H1 (cell line): Measurements from ENCODE around the gene NFE2L2. TPM values are rescaled to one million over a fixed set of nuclear protein-coding genes. Genes with fewer than 3 reads are reported as not detected.

Experiments
- CTCF ChIA-PET: fragments of 300-600 bp; sonication (Branson Sonifier 250); formaldehyde crosslinking; loops from one replicate; lab custom pipeline; 2021; ENCODE audit not compliant: partially characterized antibody; lab: Charles Lee
- POLR2A ChIA-PET: fragments of 300-600 bp; sonication (Branson Sonifier 250); formaldehyde crosslinking; loops from one replicate; lab custom pipeline; 2021; ENCODE audit warnings: inconsistent platforms; ENCODE audit not compliant: partially characterized antibody; lab: Charles Lee
- DNase-seq, 2 experiments: peaks; one replicate each; pipeline versions ENCODE4 v3.0.0 to v3.0.0-alpha.2; 2010 to 2022; ENCODE audit warnings: low spot score in 2 of 2, low read depth in 1 of 2, mixed read lengths in 1 of 2
- FAIRE-seq: peaks from 2 replicates; lab custom pipeline; 2011; peaks lifted over from hg19 to GRCh38; lab: Jason Lieb, UNC
- H2AFZ ChIP-seq: 2 replicates; pipeline ENCODE4 v1.8.1; 2012; ENCODE audit warnings: low read length, inconsistent platforms
- H2AK5ac ChIP-seq: 2 replicates; pipeline ENCODE4 v1.6.1; 2013; ENCODE audit warnings: low read depth, low read length
- H2BK120ac ChIP-seq: replicated peaks from 2 replicates; pipeline ENCODE3; 2013; ENCODE audit warnings: low read depth, low read length, inconsistent platforms
- H2BK12ac ChIP-seq: 2 replicates; pipeline ENCODE4 v1.6.1; 2013; ENCODE audit warnings: low read depth, low read length
- H2BK15ac ChIP-seq: 2 replicates; pipeline ENCODE4 v1.6.1; 2013; ENCODE audit warnings: low read length
- H2BK20ac ChIP-seq: 2 replicates; pipeline ENCODE4 v1.6.1; 2013; ENCODE audit warnings: low read length
- H2BK5ac ChIP-seq: 2 replicates; pipeline ENCODE4 v1.6.1; 2013; ENCODE audit warnings: low read depth, low read length
- H3K14ac ChIP-seq: 2 replicates; pipeline ENCODE4 v1.6.1; 2013; ENCODE audit warnings: inconsistent platforms; ENCODE audit not compliant: insufficient read length
- H3K18ac ChIP-seq: 2 replicates; pipeline ENCODE4 v1.6.1; 2013; ENCODE audit warnings: low read length; ENCODE audit errors: extremely low read depth
- H3K23ac ChIP-seq: 2 replicates; pipeline ENCODE4 v1.6.1; 2013; ENCODE audit warnings: inconsistent platforms; ENCODE audit not compliant: insufficient read length
- H3K23me2 ChIP-seq: 2 replicates; pipeline ENCODE4 v1.6.1; 2013; ENCODE audit warnings: low read depth, low read length
- H3K27ac ChIP-seq: 2 replicates; pipeline ENCODE4 v1.6.1; 2011; ENCODE audit warnings: low read depth, low read length, inconsistent platforms
- H3K27me3 ChIP-seq, 4 experiments: replicated peaks in 1 of 4; 1 replicate in 1 of 4; 2 replicates in 3 of 4; pipeline versions ENCODE4 v1.6.1 to v1.8.1; 2011 to 2013; ENCODE audit warnings: low read length in 3 of 4, mild to moderate bottlenecking in 3 of 4, inconsistent platforms in 2 of 4, mixed read lengths in 2 of 4, moderate library complexity in 1 of 4; ENCODE audit not compliant: control insufficient read depth in 3 of 4, insufficient read depth in 3 of 4; ENCODE audit errors: extremely low read depth in 1 of 4
- H3K36me3 ChIP-seq, 4 experiments: 2 replicates each; pipeline versions ENCODE4 v1.6.1 to v1.8.1; 2011 to 2013; ENCODE audit warnings: mild to moderate bottlenecking in 4 of 4, low read length in 3 of 4, moderate library complexity in 2 of 4, control low read depth in 1 of 4, inconsistent platforms in 1 of 4; ENCODE audit not compliant: insufficient read depth in 4 of 4, control insufficient read depth in 2 of 4
- H3K4ac ChIP-seq: replicated peaks from 2 replicates; pipeline ENCODE3; 2013; ENCODE audit warnings: low read length, low read depth, mixed read lengths, inconsistent platforms; ENCODE audit not compliant: insufficient read length
- H3K4me1 ChIP-seq, 4 experiments: replicated peaks in 1 of 4; 1 replicate in 1 of 4; 2 replicates in 3 of 4; pipeline versions ENCODE4 v1.6.1 to v1.8.1; 2011 to 2013; ENCODE audit warnings: low read length in 3 of 4, inconsistent platforms in 2 of 4, mixed read lengths in 1 of 4; ENCODE audit not compliant: insufficient read depth in 4 of 4, control insufficient read depth in 3 of 4
- H3K4me2 ChIP-seq, 2 experiments: 2 replicates each; pipeline versions ENCODE4 v1.6.1 to v1.8.1; 2011 to 2013; ENCODE audit warnings: low read depth in 2 of 2, low read length in 2 of 2, control low read depth in 1 of 2, inconsistent platforms in 1 of 2, mild to moderate bottlenecking in 1 of 2; ENCODE audit not compliant: insufficient read depth in 1 of 2
- H3K4me3 ChIP-seq, 4 experiments: fragments of 200-600, 300-600 bp in 1 of 4; sonication (generic), shearing (Covaris generic), sonication (Bioruptor Twin) in 1 of 4; 2 replicates each; pipeline versions ENCODE4 v1.5.1 to v1.8.1; 2011 to 2016; ENCODE audit warnings: low read length in 4 of 4, low read depth in 3 of 4, control low read depth in 2 of 4, inconsistent platforms in 2 of 4, mild to moderate bottlenecking in 2 of 4, mixed read lengths in 1 of 4, moderate library complexity in 1 of 4; ENCODE audit not compliant: insufficient read depth in 2 of 4; ENCODE audit errors: extremely low read depth in 1 of 4
- H3K56ac ChIP-seq: replicated peaks from 2 replicates; pipeline ENCODE3; 2013; ENCODE audit warnings: low read depth, mild to moderate bottlenecking, mixed read lengths, low read length, inconsistent platforms; ENCODE audit not compliant: insufficient read length
- H3K79me1 ChIP-seq: 2 replicates; pipeline ENCODE4 v1.6.1; 2013; ENCODE audit warnings: low read depth, low read length, control low read depth
- H3K79me2 ChIP-seq, 2 experiments: 2 replicates each; pipeline versions ENCODE4 v1.6.1 to v1.8.1; 2012 to 2013; ENCODE audit warnings: low read length in 2 of 2, mild to moderate bottlenecking in 2 of 2, inconsistent platforms in 1 of 2; ENCODE audit not compliant: insufficient read depth in 2 of 2, control insufficient read depth in 1 of 2
- H3K9ac ChIP-seq, 4 experiments: replicated peaks in 1 of 4; 1 replicate in 1 of 4; 2 replicates in 3 of 4; pipeline versions ENCODE4 v1.6.1 to v1.8.1; 2011 to 2013; ENCODE audit warnings: low read depth in 3 of 4, low read length in 3 of 4, control low read depth in 2 of 4, mild to moderate bottlenecking in 2 of 4, moderate library complexity in 2 of 4, inconsistent platforms in 1 of 4; ENCODE audit errors: extremely low read depth in 1 of 4
- H3K9me3 ChIP-seq, 2 experiments: 2 replicates each; pipeline versions ENCODE4 v1.6.1 to v1.8.1; 2012 to 2013; ENCODE audit warnings: mild to moderate bottlenecking in 2 of 2, moderate library complexity in 2 of 2, control low read depth in 1 of 2, inconsistent platforms in 1 of 2, low read depth in 1 of 2, low read length in 1 of 2, mixed read lengths in 1 of 2; ENCODE audit not compliant: insufficient read depth in 2 of 2
- H4K20me1 ChIP-seq, 2 experiments: replicated peaks in 1 of 2; 2 replicates each; pipeline versions ENCODE3 to v1.8.1; 2011 to 2013; ENCODE audit warnings: inconsistent platforms in 2 of 2, low read length in 2 of 2, mild to moderate bottlenecking in 1 of 2; ENCODE audit not compliant: insufficient read depth in 2 of 2, control insufficient read depth in 1 of 2
- H4K5ac ChIP-seq: 2 replicates; pipeline ENCODE4 v1.6.1; 2013; ENCODE audit warnings: low read length, low read depth, mixed read lengths, inconsistent platforms; ENCODE audit not compliant: insufficient read length
- H4K8ac ChIP-seq: 2 replicates; pipeline ENCODE4 v1.8.0; 2013; ENCODE audit warnings: mild to moderate bottlenecking, moderate library complexity, low read length, inconsistent platforms; ENCODE audit not compliant: insufficient read depth; ENCODE audit errors: extremely low read depth
- H4K91ac ChIP-seq: replicated peaks from 2 replicates; pipeline ENCODE3; 2013; ENCODE audit warnings: low read length, mixed read lengths, inconsistent platforms; ENCODE audit not compliant: insufficient read length
- BCL11A ChIP-seq, 2 experiments: IDR thresholded peaks; one replicate each; pipeline ENCODE4 v1.6.1; 2011; ENCODE audit warnings: low read depth in 2 of 2, low read length in 2 of 2, mild to moderate bottlenecking in 2 of 2
- CBX5 ChIP-seq: fragments of 300-800, 300-1000 bp; sonication (generic); IDR thresholded peaks from 2 replicates; pipeline ENCODE4 v1.7.1; 2016; ENCODE audit warnings: antibody characterized with exemption, low read length, low read depth
- EP300 ChIP-seq, 2 experiments: IDR thresholded peaks; 1 replicate in 1 of 2; 2 replicates in 1 of 2; pipeline ENCODE4 v1.6.1; 2011 to 2012; ENCODE audit warnings: low read depth in 2 of 2, low read length in 2 of 2, mild to moderate bottlenecking in 2 of 2, borderline replicate concordance in 1 of 2, inconsistent platforms in 1 of 2, moderate library complexity in 1 of 2
- HDAC2 ChIP-seq, 2 experiments: fragments of 300-600 bp in 1 of 2; sonication (generic) in 1 of 2; IDR thresholded peaks; 2 replicates each; pipeline ENCODE4 v1.6.1; 2011 to 2012; ENCODE audit warnings: low read depth in 2 of 2, low read length in 2 of 2, mild to moderate bottlenecking in 2 of 2, moderate library complexity in 2 of 2, borderline replicate concordance in 1 of 2, inconsistent platforms in 1 of 2
- POLR2AphosphoS5 ChIP-seq: IDR thresholded peaks from 2 replicates; pipeline ENCODE4 v1.6.1; 2011; ENCODE audit warnings: low read depth, low read length
- SIRT6 ChIP-seq: IDR thresholded peaks from one replicate; pipeline ENCODE4 v1.7.1; 2012; ENCODE audit warnings: low read length, inconsistent platforms
- SIX5 ChIP-seq: IDR thresholded peaks from 2 replicates; pipeline ENCODE4 v1.6.1; 2011; ENCODE audit warnings: mild to moderate bottlenecking, low read depth, low read length
- SP2 ChIP-seq: IDR thresholded peaks from 2 replicates; pipeline ENCODE4 v1.6.1; 2012; ENCODE audit warnings: mild to moderate bottlenecking, low read length, inconsistent platforms
- TAF1 ChIP-seq: IDR thresholded peaks from 2 replicates; pipeline ENCODE4 v1.6.1; 2011; ENCODE audit warnings: mild to moderate bottlenecking, low read depth, low read length
- TAF7 ChIP-seq: optimal IDR thresholded peaks from 2 replicates; pipeline ENCODE3; 2011; ENCODE audit warnings: low read depth, mild to moderate bottlenecking, inconsistent platforms, low read length, moderate library complexity, borderline replicate concordance
- TBP ChIP-seq: IDR thresholded peaks from 2 replicates; pipeline ENCODE4 v1.6.1; 2011; ENCODE audit warnings: low read depth, low read length, improper control_type of control experiment
- WGBS, 2 experiments: shearing (Covaris generic) in 1 of 2; methylation state at CpG; one replicate each; pipeline versions ENCODE4 v1.1.6 to v1.1.7; 2013 to 2015; ENCODE audit warnings: low lambda C conversion rate in 2 of 2, mixed read lengths in 2 of 2, inconsistent platforms in 1 of 2, low coverage in 1 of 2, missing lambda C conversion rate in 1 of 2; ENCODE audit not compliant: insufficient replicate concordance in 2 of 2, insufficient coverage in 1 of 2, insufficient read length in 1 of 2; ENCODE audit errors: extremely low coverage in 1 of 2, missing lambda C conversion rate in 1 of 2; 5-methylcytosine and 5-hydroxymethylcytosine counted together
- polyA plus RNA-seq, 7 experiments: library from polyadenylated mRNA; depleted of rRNA in 3 of 7; stranded (reverse) in 5 of 7; unstranded in 2 of 7; fragments of >200 nt in 5 of 7; fragments of 200-250 nt in 2 of 7; gene quantifications; 1 replicate in 5 of 7; 2 replicates in 1 of 7; 4 replicates in 1 of 7; pipeline versions ENCODE4 v1.2.1 to v1.2.3, GENCODE V29; 2011 to 2013; ENCODE audit warnings: missing spikeins in 2 of 7, mixed read lengths in 2 of 7
- total RNA-seq: library from RNA; stranded (reverse); fragmentation: NEBNext Ultra II Directional; extraction: Animal tissue kit (Norgen Biotek cat#: 25700); gene quantifications from 2 replicates; pipeline ENCODE4 v1.2.1, GENCODE V29; 2021

The NFE2L2 gene
- total and polyA plus RNA-seq, 2 of the 8 experiments (the other 6 are each of a cell fraction or from before 2014, with no cell fraction given) = 33.2 to 34.5 TPM

DNA sequence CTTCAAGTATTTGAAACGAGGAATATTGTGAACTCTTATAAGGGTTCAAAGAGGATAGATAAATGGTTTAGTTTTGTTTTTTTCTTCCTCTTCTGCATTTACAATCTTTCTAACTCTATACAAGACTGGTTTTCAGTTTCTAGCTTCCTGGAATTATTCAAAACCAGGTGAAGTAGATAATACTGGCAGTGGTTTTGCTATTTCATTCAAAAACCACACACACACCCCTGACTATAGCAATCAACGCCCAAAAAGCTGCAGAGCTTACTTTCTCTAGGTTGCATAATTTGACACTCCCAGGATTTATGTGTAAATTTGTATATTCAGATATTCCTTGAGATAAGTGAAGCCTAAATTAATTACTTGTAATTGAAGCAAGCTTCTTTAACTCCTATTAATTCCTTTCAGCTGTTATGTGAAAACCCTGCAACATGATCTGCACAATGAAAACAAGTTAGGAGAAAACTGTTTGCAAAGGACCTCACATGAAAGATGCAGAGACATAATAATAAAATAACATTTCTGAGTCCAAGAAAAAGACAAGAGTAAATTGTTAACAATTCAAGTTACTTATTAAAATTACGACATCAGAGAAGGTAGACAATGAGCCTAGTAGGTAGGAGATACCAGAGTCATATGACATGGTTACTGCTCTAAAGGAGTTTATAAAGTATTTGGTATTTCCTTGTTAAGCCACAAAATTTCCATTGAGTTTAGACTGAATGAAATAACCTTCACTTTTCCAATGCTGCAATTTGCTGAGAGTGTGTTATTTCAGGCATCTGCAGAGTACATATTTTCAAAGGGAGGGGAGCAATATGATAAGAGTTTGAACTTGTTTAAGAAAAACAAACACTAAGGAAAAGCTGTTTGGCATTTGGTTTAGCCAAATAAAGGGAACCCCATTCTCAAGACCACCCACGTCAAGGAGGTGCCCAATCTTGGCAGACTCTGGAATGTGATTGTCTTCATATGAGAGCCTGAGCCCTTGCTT is 1.6 kb upstream of the NFE2L2 start:
- Histone ChIP-seq H3K23ac (no peak overlapping the region), H3K4ac (no peak overlapping the region), H3K27ac (no peak overlapping the region), H2AK5ac (no peak overlapping the region), H2BK120ac (no peak overlapping the region), H3K56ac (no peak overlapping the region), H3K27me3 (no peaks in the 10 kb centered on the region), H3K14ac (no peak overlapping the region), H3K9me3 (no peaks in the 10 kb centered on the region), H3K4me1 (peaks cover 0 to 2% (median 2%) of the 10 kb centered on the region in 4 experiments; a peak in 3 of 7 replicates), H3K9ac (no peak overlapping the region)
- FAIRE-seq = no peak
- 43% methylated on average over 4 of the region's 4 CpGs; no CpG with 5 or more reads in 1 of the 2 experiments for WGBS, 2 experiments
- no peak for TF ChIP-seq SP2
- no peak for TF ChIP-seq POLR2AphosphoS5
- no peak for TF ChIP-seq TBP
- TF ChIP-seq HDAC2 (IDR thresholded peaks at IDR 0.05; ENCODE audit: borderline replicate concordance in 1 of 2, low read depth in 2 of 2, low read length in 2 of 2) = no peak
- TF ChIP-seq SIRT6 = no peak
- no peak for TF ChIP-seq TAF1
- no peak for TF ChIP-seq CBX5
- TF ChIP-seq BCL11A (IDR thresholded peaks at IDR 0.05; ENCODE audit: low read depth in 2 of 2, low read length in 2 of 2) = no peak
- no peak for TF ChIP-seq EP300 (IDR thresholded peaks at IDR 0.05; ENCODE audit: borderline replicate concordance in 1 of 2, low read depth in 2 of 2, low read length in 2 of 2)
- TF ChIP-seq SIX5 = no peak
- no peak for TF ChIP-seq TAF7
- TF ChIP-seq, all 59 proteins: peak for 0
- POLR2A ChIA-PET = interaction anchor here (0.8 to 5.4 kb wide), 17 partner anchors 15 to 101 kb away, joined by 3 to 74 read pairs (median 9); partner anchors contain the start of gene HNRNPA3
- Histone ChIP-seq H2BK12ac (no peak overlapping the region), H3K79me2 (peaks cover 0 to 23% of the 10 kb centered on the region in 2 experiments; a peak in 2 of 4 replicates), H4K20me1 (peaks cover 1 to 3% of the 10 kb centered on the region in 2 experiments), H4K91ac (no peak overlapping the region), H3K79me1 (no peaks in the 10 kb centered on the region), H2AFZ (0 out of 2 replicates have a peak overlapping the region, but pooled peaks have one; percentile 1), H3K36me3 (no peaks in the 10 kb centered on the region), H2BK20ac (no peak overlapping the region), H3K4me3 (peak overlapping the region in 1 of 4 experiments; percentile 71; a peak in 2 of 8 replicates), H3K18ac (no peak overlapping the region), H3K23me2 (peaks cover 6% of the 10 kb centered on the region), H4K5ac (no peak overlapping the region), H3K4me2 (peak overlapping the region in 1 of 2 experiments; percentile 69; a peak in 1 of 4 replicates), H2BK5ac (no peak overlapping the region), H2BK15ac (no peak overlapping the region), H4K8ac (no peak overlapping the region)
- DNase-seq = no peak
- CTCF ChIA-PET = interaction anchor here (0.8 to 4.2 kb wide), 10 partner anchors 12 to 102 kb away, joined by 3 to 28 read pairs (median 4); no protein-coding TSS in a partner anchor
